Neural progenitor cell (in vitro differentiated cells): Measurements from ENCODE around the gene NXN.

Experiments used
- CTCF ChIP-seq: fragments of 200-600 bp; sonication (generic); IDR thresholded peaks from 2 replicates; pipeline ENCODE4 v1.5.1; 2017; ENCODE audit warnings: antibody characterized with exemption, mild to moderate bottlenecking
- EZH2 ChIP-seq: fragments of 200-600 bp; sonication (generic); IDR thresholded peaks from 2 replicates; pipeline ENCODE4 v1.6.1; 2017; ENCODE audit warnings: antibody characterized with exemption, mild to moderate bottlenecking, moderate library complexity
- EZH2phosphoT487 ChIP-seq: fragments of 200-600 bp; sonication (generic); IDR thresholded peaks from 2 replicates; pipeline ENCODE4 v1.6.1; 2017; ENCODE audit warnings: antibody characterized with exemption

- TF ChIP-seq EZH2 (no peak), CTCF (no peak), EZH2phosphoT487 (no peak)
These were observed 46.1 kb downstream of the NXN start for GRCh38 chr17:933312-934073.
